HAP-1 (cell line): ENCODE measurements around the gene COBLL1.

ENCODE experiments used
- DNase-seq, 2 experiments: peaks; one replicate each; pipeline ENCODE4 v3.0.0-alpha.2; 2016 to 2020; ENCODE audit warnings: low spot score in 2 of 2
- H3K27me3 ChIP-seq: fragments of 250-450 bp; sonication (Bioruptor Pico); 2 replicates; pipeline ENCODE4 v1.5.1; 2020; ENCODE audit warnings: low read depth, mild to moderate bottlenecking, moderate library complexity
- H3K36me3 ChIP-seq: fragments of 250-450 bp; sonication (Bioruptor Pico); replicated peaks from 2 replicates; pipeline ENCODE4 v1.5.1; 2020; ENCODE audit warnings: mild to moderate bottlenecking
- H3K4me1 ChIP-seq: fragments of 250-450 bp; sonication (Bioruptor Pico); 2 replicates; pipeline ENCODE4 v1.5.1; 2020; ENCODE audit warnings: mild to moderate bottlenecking
- H3K4me3 ChIP-seq: fragments of 250-450 bp; sonication (Bioruptor Pico); 2 replicates; pipeline ENCODE4 v1.5.1; 2020; ENCODE audit warnings: mild to moderate bottlenecking, moderate library complexity
- H3K9me3 ChIP-seq: fragments of 250-450 bp; sonication (Bioruptor Pico); 2 replicates; pipeline ENCODE4 v1.5.1; 2020; ENCODE audit warnings: mild to moderate bottlenecking, moderate library complexity
- in situ Hi-C: fragments of 300-500 bp; cut with MboI; formaldehyde crosslinking; loops from 3 replicates; pipeline ENCODE4 v1.14.3; 2020; ENCODE audit warnings: low sequenced_read_pairs, inconsistent platforms, mixed read lengths

Gene COBLL1

GRCh38 chr2:164661349-164661748 is 180.3 kb downstream of the COBLL1 start:
- DNase-seq: no peak
- Histone ChIP-seq H3K27me3 (no peaks in the 10 kb centered on the region), H3K9me3 (no peaks in the 10 kb centered on the region), H3K36me3 (no peaks in the 10 kb centered on the region; the same call in 1 of the 2 replicates), H3K4me3 (no peak overlapping the region), H3K4me1 (peaks cover 10% of the 10 kb centered on the region)
- in situ Hi-C loops: no loop called here

GRCh38 chr2:164657129-164657528 is 184.5 kb downstream of the COBLL1 start:
- Histone ChIP-seq H3K4me1 (peaks cover 10% of the 10 kb centered on the region), H3K36me3 (no peaks in the 10 kb centered on the region), H3K9me3 (no peaks in the 10 kb centered on the region), H3K27me3 (no peaks in the 10 kb centered on the region), H3K4me3 (no peak overlapping the region)
- in situ Hi-C loops: no loop called here
- DNase-seq: no peak

GRCh38 chr2:164655750-164656149 is 185.9 kb downstream of the COBLL1 start:
- Histone ChIP-seq H3K27me3 (no peaks in the 10 kb centered on the region), H3K36me3 (no peaks in the 10 kb centered on the region), H3K4me1 (peaks cover 13% of the 10 kb centered on the region), H3K4me3 (no peak overlapping the region), H3K9me3 (no peaks in the 10 kb centered on the region)
- no peak for DNase-seq
- in situ Hi-C loops: no loop called here

GRCh38 chr2:164655336-164655735 is 186.3 kb downstream of the COBLL1 start:
- H3K36me3 ChIP-seq: no peaks in the 10 kb centered on the region
- in situ Hi-C loops: no loop called here
- H3K4me3 ChIP-seq: no peak overlapping the region
- no peak for DNase-seq
- peaks cover 9% of the 10 kb centered on the region for H3K4me1 ChIP-seq
- no peaks in the 10 kb centered on the region for H3K9me3 ChIP-seq
- H3K27me3 ChIP-seq: no peaks in the 10 kb centered on the region

- H3K4me1 ChIP-seq: peaks cover 2% of the 10 kb centered on the region; the same call in 1 of the 2 replicates
- no peaks in the 10 kb centered on the region for H3K27me3 ChIP-seq
- peaks cover 6% of the 10 kb centered on the region; the same call in 1 of the 2 replicates for H3K9me3 ChIP-seq
- DNase-seq: no peak
- no peaks in the 10 kb centered on the region for H3K36me3 ChIP-seq
- H3K4me3 ChIP-seq: no peak overlapping the region
- in situ Hi-C loops: no loop called here
Observed at GRCh38 chr2:164651361-164651760, 190.3 kb downstream of the COBLL1 start.

- Histone ChIP-seq H3K36me3 (no peaks in the 10 kb centered on the region), H3K27me3 (no peaks in the 10 kb centered on the region), H3K4me3 (no peak overlapping the region), H3K4me1 (no peaks in the 10 kb centered on the region), H3K9me3 (no peaks in the 10 kb centered on the region)
- no peak for DNase-seq
- in situ Hi-C loops: no loop called here
Observed at GRCh38 chr2:164644036-164644700, 197.5 kb downstream of the COBLL1 start.

- Histone ChIP-seq H3K4me3 (no peak overlapping the region), H3K9me3 (no peaks in the 10 kb centered on the region), H3K4me1 (no peaks in the 10 kb centered on the region), H3K27me3 (no peaks in the 10 kb centered on the region), H3K36me3 (no peaks in the 10 kb centered on the region)
- in situ Hi-C loops: no loop called here
- no peak for DNase-seq
Observed at GRCh38 chr2:164642946-164643555, 198.6 kb downstream of the COBLL1 start.

GRCh38 chr2:164642268-164642667 is 199.4 kb downstream of the COBLL1 start:
- H3K4me1 ChIP-seq: no peaks in the 10 kb centered on the region
- H3K36me3 ChIP-seq: no peaks in the 10 kb centered on the region
- in situ Hi-C loops: no loop called here
- H3K9me3 ChIP-seq: no peaks in the 10 kb centered on the region
- no peak overlapping the region for H3K4me3 ChIP-seq
- H3K27me3 ChIP-seq: no peaks in the 10 kb centered on the region
- no peak for DNase-seq
